Neural cell (in vitro differentiated cells): ENCODE measurements around the gene ENC1. TPM values are rescaled to one million over a fixed set of nuclear protein-coding genes. Genes with fewer than 3 reads are reported as not detected.

Source experiments
- H2AFZ ChIP-seq: fragments of 200-600, 300-800 bp; sonication (generic), shearing (Covaris generic); 2 replicates; pipeline ENCODE4 v1.6.0; 2014; ENCODE audit warnings: low read depth, mild to moderate bottlenecking, antibody characterized with exemption, low read length, moderate library complexity
- H3F3A ChIP-seq: fragments of 200-600 bp; shearing (Covaris generic); 2 replicates; pipeline ENCODE4 v1.6.1; 2016; ENCODE audit warnings: mild to moderate bottlenecking, moderate library complexity, mixed read lengths, antibody characterized with exemption, low read length; ENCODE audit not compliant: insufficient read depth, poor library complexity, severe bottlenecking
- H3K27ac ChIP-seq: fragments of 200-600, 300-800 bp; sonication (generic), shearing (Covaris generic); 2 replicates; pipeline ENCODE4 v1.5.1; 2014; ENCODE audit warnings: mild to moderate bottlenecking, low read length, moderate library complexity
- H3K27me3 ChIP-seq: fragments of 300-800, 200-600 bp; sonication (generic), shearing (Covaris generic); 2 replicates; pipeline ENCODE4 v1.6.0; 2014; ENCODE audit warnings: mild to moderate bottlenecking, low read depth, low read length, moderate library complexity; ENCODE audit not compliant: insufficient read depth
- H3K36me3 ChIP-seq: fragments of 300-800, 200-600 bp; sonication (generic), shearing (Covaris generic); 2 replicates; pipeline ENCODE4 v1.5.1; 2014; ENCODE audit warnings: mild to moderate bottlenecking, antibody characterized with exemption, low read length, moderate library complexity; ENCODE audit not compliant: insufficient read depth
- H3K4me2 ChIP-seq: fragments of 300-800, 200-600 bp; sonication (generic), shearing (Covaris generic); 2 replicates; pipeline ENCODE4 v1.6.0; 2014; ENCODE audit warnings: mild to moderate bottlenecking, low read length
- H3K4me3 ChIP-seq: fragments of 300-800, 200-600 bp; sonication (generic), shearing (Covaris generic); 2 replicates; pipeline ENCODE4 v1.5.1; 2014; ENCODE audit warnings: mild to moderate bottlenecking, low read length, moderate library complexity
- H3K79me2 ChIP-seq: fragments of 200-600 bp; shearing (Covaris generic); replicated peaks from 2 replicates; pipeline ENCODE4 v1.6.0; 2014; ENCODE audit warnings: mild to moderate bottlenecking, low read length, moderate library complexity; ENCODE audit not compliant: insufficient read depth
- H3K9ac ChIP-seq: fragments of 300-800, 200-600 bp; sonication (generic), shearing (Covaris generic); 2 replicates; pipeline ENCODE4 v1.6.1; 2016; ENCODE audit warnings: mild to moderate bottlenecking, low read length, mixed read lengths
- H3K9me2 ChIP-seq: fragments of 200-600 bp; shearing (Covaris generic); 2 replicates; pipeline ENCODE4 v1.6.1; 2016; ENCODE audit warnings: mild to moderate bottlenecking, low read length, mixed read lengths; ENCODE audit not compliant: insufficient read depth
- H3K9me3 ChIP-seq: fragments of 200-600, 300-800 bp; sonication (generic), shearing (Covaris generic); 2 replicates; pipeline ENCODE4 v1.6.1; 2016; ENCODE audit warnings: mild to moderate bottlenecking, mixed run types, low read length, moderate library complexity, mixed read lengths
- H4K20me1 ChIP-seq: fragments of 200-600 bp; shearing (Covaris generic); 2 replicates; pipeline ENCODE4 v1.6.1; 2016; ENCODE audit warnings: mild to moderate bottlenecking, mixed run types; ENCODE audit not compliant: insufficient read depth
- EP300 ChIP-seq: fragments of 450-650 bp; conservative IDR thresholded peaks from 2 replicates; pipeline ENCODE4 v1.6.1; 2014; ENCODE audit warnings: antibody characterized with exemption, mild to moderate bottlenecking, moderate library complexity; ENCODE audit not compliant: poor library complexity, severe bottlenecking
- EZH2 ChIP-seq: fragments of 200-600, 300-800 bp; shearing (Covaris generic), sonication (generic); IDR thresholded peaks from 2 replicates; pipeline ENCODE4 v1.6.1; 2014; ENCODE audit warnings: antibody characterized with exemption, low read length, borderline replicate concordance, mild to moderate bottlenecking; ENCODE audit not compliant: insufficient read depth, poor library complexity, severe bottlenecking
- MXI1 ChIP-seq: fragments of 450-650 bp; conservative IDR thresholded peaks from 2 replicates; pipeline ENCODE4 v1.6.1; 2014; ENCODE audit warnings: antibody characterized with exemption, mild to moderate bottlenecking; ENCODE audit not compliant: poor library complexity, severe bottlenecking
- POLR2AphosphoS5 ChIP-seq: IDR thresholded peaks from 2 replicates; pipeline ENCODE4 v1.6.1; 2012
- RAD21 ChIP-seq: fragments of 450-650 bp; conservative IDR thresholded peaks from 2 replicates; pipeline ENCODE4 v1.6.1; 2014; ENCODE audit warnings: antibody characterized with exemption, mild to moderate bottlenecking, moderate library complexity
- SMC3 ChIP-seq: fragments of 450-650 bp; conservative IDR thresholded peaks from 2 replicates; pipeline ENCODE4 v1.6.1; 2014; ENCODE audit warnings: antibody characterized with exemption, mild to moderate bottlenecking, moderate library complexity; ENCODE audit not compliant: poor library complexity
- TAF1 ChIP-seq: IDR thresholded peaks from 2 replicates; pipeline ENCODE4 v1.6.1; 2012; ENCODE audit warnings: low read depth
- polyA minus RNA-seq: library from RNA; depleted of rRNA, polyadenylated mRNA; stranded (reverse); fragments of >200 nt; gene quantifications from 2 replicates; pipeline ENCODE4 v1.2.3, GENCODE V29; 2014
- polyA plus RNA-seq: library from polyadenylated mRNA; depleted of rRNA; stranded (reverse); fragments of >200 nt; gene quantifications from 2 replicates; pipeline ENCODE4 v1.2.3, GENCODE V29; 2014
- TF ChIP-seq, protein P1 (sequence below): IDR thresholded peaks from 2 replicates; pipeline ENCODE4 v1.6.1; 2012; ENCODE audit warnings: borderline replicate concordance
- TF ChIP-seq, protein P2 (sequence below): fragments of 450-650 bp; IDR thresholded peaks from 2 replicates; pipeline ENCODE4 v1.5.1; 2014; ENCODE audit warnings: antibody characterized with exemption, mild to moderate bottlenecking, moderate library complexity; ENCODE audit not compliant: poor library complexity, severe bottlenecking

ENC1 gene, protein sequence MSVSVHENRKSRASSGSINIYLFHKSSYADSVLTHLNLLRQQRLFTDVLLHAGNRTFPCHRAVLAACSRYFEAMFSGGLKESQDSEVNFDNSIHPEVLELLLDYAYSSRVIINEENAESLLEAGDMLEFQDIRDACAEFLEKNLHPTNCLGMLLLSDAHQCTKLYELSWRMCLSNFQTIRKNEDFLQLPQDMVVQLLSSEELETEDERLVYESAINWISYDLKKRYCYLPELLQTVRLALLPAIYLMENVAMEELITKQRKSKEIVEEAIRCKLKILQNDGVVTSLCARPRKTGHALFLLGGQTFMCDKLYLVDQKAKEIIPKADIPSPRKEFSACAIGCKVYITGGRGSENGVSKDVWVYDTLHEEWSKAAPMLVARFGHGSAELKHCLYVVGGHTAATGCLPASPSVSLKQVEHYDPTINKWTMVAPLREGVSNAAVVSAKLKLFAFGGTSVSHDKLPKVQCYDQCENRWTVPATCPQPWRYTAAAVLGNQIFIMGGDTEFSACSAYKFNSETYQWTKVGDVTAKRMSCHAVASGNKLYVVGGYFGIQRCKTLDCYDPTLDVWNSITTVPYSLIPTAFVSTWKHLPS
- 449 and 585 TPM in 2 replicates for polyA plus RNA-seq
- 1,480 and 1,745 TPM in 2 replicates for polyA minus RNA-seq

DNA sequence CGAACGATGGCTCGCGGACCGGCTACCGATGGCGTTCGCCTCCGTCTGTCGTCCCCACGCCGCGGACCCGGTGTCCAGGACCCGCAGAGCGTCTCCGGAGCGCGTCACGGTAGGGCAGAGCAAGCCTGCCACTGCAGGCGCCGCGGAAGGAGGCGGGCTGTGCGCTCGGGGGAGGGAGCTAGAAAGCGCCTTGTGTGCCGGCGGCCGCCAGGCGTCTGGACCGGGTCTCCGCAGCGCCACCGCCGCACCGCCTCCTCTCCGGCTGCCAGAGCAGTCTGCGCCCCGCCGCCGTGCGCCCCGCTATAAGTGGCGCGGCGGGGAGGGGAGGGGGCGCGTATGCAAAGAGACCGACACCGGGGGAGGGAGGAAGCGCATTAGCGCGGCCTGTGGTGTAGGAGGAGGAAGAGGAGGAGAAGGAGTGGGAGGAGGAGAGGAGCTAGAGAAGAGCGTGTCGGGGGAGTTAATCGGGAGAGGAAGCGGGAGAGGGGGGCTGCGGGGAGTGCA is at the start of gene ENC1:
ENC1 (minus strand) TSS at position 279 of the 504 bp plus-strand sequence. CDS start 4,243 bp downstream, outside the sequence.
- H3K4me3 ChIP-seq: peak within 1 kb of the TSS; percentile 97

DNA sequence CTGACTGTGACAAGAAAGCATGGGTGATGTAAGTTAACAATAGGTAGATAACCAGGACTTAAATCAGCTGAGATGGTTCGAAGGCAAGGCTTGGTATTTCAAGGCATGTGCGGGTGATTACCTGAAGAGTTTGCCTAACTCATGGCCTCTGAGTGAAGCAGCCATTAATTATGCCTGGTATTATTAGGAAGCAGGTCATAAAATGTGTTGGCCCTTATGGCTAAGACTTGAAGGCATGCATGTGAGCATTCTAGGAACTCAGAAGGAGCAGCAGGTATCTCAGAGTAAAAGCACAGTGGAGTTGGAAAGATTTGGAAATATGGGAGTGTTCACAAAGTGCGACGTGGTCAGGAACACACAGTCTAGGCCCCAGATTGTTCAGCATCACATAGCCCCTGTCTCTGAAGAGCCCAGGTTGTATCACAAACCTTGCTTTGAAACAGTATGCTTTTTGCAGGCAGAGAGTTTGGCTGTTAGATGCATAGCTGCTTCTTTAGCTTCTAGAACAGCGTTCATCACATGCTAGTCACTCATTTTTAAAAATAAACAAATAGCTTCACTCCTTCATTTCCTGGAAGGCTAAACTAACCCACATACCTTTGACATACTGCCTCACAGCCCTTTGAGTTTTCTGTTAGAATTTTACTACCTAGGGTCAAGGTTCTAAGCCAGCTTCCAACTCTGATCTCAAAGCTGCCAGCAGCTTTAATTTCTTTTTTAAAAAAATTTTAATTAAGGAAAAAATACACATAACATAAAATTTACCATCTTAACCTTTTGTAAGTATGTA is 46.6 kb upstream of the ENC1 start:
- H2AFZ ChIP-seq: no peak overlapping the region
- H3K27ac ChIP-seq: no peak overlapping the region
- H3K4me3 ChIP-seq: no peak overlapping the region
- no peaks in the 10 kb centered on the region for H3K36me3 ChIP-seq
- H3F3A ChIP-seq: no peaks in the 10 kb centered on the region
- no peaks in the 10 kb centered on the region for H3K79me2 ChIP-seq
- no peaks in the 10 kb centered on the region for H3K27me3 ChIP-seq
- H3K9me3 ChIP-seq: no peaks in the 10 kb centered on the region
- H3K9ac ChIP-seq: no peak overlapping the region
- no peaks in the 10 kb centered on the region for H4K20me1 ChIP-seq
- H3K9me2 ChIP-seq: no peaks in the 10 kb centered on the region
- H3K4me2 ChIP-seq: no peak overlapping the region
- TF ChIP-seq SMC3 (no peak), EZH2 (no peak), RAD21 (no peak)
- TF ChIP-seq, protein P1, sequence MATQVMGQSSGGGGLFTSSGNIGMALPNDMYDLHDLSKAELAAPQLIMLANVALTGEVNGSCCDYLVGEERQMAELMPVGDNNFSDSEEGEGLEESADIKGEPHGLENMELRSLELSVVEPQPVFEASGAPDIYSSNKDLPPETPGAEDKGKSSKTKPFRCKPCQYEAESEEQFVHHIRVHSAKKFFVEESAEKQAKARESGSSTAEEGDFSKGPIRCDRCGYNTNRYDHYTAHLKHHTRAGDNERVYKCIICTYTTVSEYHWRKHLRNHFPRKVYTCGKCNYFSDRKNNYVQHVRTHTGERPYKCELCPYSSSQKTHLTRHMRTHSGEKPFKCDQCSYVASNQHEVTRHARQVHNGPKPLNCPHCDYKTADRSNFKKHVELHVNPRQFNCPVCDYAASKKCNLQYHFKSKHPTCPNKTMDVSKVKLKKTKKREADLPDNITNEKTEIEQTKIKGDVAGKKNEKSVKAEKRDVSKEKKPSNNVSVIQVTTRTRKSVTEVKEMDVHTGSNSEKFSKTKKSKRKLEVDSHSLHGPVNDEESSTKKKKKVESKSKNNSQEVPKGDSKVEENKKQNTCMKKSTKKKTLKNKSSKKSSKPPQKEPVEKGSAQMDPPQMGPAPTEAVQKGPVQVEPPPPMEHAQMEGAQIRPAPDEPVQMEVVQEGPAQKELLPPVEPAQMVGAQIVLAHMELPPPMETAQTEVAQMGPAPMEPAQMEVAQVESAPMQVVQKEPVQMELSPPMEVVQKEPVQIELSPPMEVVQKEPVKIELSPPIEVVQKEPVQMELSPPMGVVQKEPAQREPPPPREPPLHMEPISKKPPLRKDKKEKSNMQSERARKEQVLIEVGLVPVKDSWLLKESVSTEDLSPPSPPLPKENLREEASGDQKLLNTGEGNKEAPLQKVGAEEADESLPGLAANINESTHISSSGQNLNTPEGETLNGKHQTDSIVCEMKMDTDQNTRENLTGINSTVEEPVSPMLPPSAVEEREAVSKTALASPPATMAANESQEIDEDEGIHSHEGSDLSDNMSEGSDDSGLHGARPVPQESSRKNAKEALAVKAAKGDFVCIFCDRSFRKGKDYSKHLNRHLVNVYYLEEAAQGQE: no peak

More for the DNA sequence above, at the start of gene ENC1:
- Histone ChIP-seq H3K27ac (peak within 1 kb of the TSS; percentile 94), H3F3A (peaks cover 5% of the 10 kb centered on the region), H3K27me3 (no peaks in the 10 kb centered on the region), H2AFZ (peak within 1 kb of the TSS; percentile 46), H3K79me2 (peaks cover 48% of the 10 kb centered on the region), H3K36me3 (peaks cover 3% of the 10 kb centered on the region), H3K9ac (peak within 1 kb of the TSS; percentile 96), H3K9me3 (no peaks in the 10 kb centered on the region), H3K9me2 (no peaks in the 10 kb centered on the region), H3K4me2 (peak within 1 kb of the TSS; percentile 96), H4K20me1 (peaks cover 12% of the 10 kb centered on the region)
- TF ChIP-seq EZH2 (no peak), SMC3 (peak; percentile 80), MXI1 (peak; percentile 33), TAF1 (peak; percentile 93), POLR2AphosphoS5 (peak; percentile 94), RAD21 (peak; percentile 73), EP300 (peak; percentile 81)
- TF ChIP-seq, protein P2, sequence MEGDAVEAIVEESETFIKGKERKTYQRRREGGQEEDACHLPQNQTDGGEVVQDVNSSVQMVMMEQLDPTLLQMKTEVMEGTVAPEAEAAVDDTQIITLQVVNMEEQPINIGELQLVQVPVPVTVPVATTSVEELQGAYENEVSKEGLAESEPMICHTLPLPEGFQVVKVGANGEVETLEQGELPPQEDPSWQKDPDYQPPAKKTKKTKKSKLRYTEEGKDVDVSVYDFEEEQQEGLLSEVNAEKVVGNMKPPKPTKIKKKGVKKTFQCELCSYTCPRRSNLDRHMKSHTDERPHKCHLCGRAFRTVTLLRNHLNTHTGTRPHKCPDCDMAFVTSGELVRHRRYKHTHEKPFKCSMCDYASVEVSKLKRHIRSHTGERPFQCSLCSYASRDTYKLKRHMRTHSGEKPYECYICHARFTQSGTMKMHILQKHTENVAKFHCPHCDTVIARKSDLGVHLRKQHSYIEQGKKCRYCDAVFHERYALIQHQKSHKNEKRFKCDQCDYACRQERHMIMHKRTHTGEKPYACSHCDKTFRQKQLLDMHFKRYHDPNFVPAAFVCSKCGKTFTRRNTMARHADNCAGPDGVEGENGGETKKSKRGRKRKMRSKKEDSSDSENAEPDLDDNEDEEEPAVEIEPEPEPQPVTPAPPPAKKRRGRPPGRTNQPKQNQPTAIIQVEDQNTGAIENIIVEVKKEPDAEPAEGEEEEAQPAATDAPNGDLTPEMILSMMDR: peak; percentile 73
- TF ChIP-seq, protein P1: peak; percentile 71
